ENCODE results near the gene SHROOM2. TPM values are rescaled to one million over a fixed set of nuclear protein-coding genes. Genes with fewer than 3 reads are reported as not detected.

Gene SHROOM2
- total RNA-seq, 1 experiment from 2014 or later: 13.9 TPM

- Histone ChIP-seq H4K20me1 (ENCODE audit: control insufficient read depth, insufficient read depth, insufficient read length) (no peaks in the 10 kb centered on the region), H3K4me1 (ENCODE audit: insufficient read depth, low read length) (peaks cover 30% of the 10 kb centered on the region), H3K23me2 (ENCODE audit: insufficient read length, low read depth, low read length, poor library complexity, severe bottlenecking) (peaks cover 23% of the 10 kb centered on the region), H4K91ac (ENCODE audit: insufficient read length, low read depth, low read length) (no peak overlapping the region), H3K4me2 (ENCODE audit: insufficient read depth, insufficient read length, low read length) (no peak overlapping the region), H3K9ac (ENCODE audit: extremely low read depth, insufficient read length, low read length) (no peak overlapping the region), H2BK5ac (ENCODE audit: insufficient read length, low read length) (no peak overlapping the region), H3K27ac (ENCODE audit: insufficient read length, low read depth, low read length) (no peak overlapping the region), H2BK15ac (ENCODE audit: low read depth, low read length) (no peak overlapping the region), H3K18ac (ENCODE audit: insufficient read length, low read depth, low read length) (no peak overlapping the region), H3K14ac (ENCODE audit: insufficient read depth, low read length) (no peak overlapping the region), H3K4ac (ENCODE audit: low read depth, low read length) (no peak overlapping the region), H3K79me1 (ENCODE audit: insufficient read depth, low read depth, low read length, poor library complexity, severe bottlenecking) (peaks cover 7% of the 10 kb centered on the region), H3K56ac (ENCODE audit: insufficient read length, low read depth, low read length) (no peak overlapping the region), H2BK12ac (ENCODE audit: insufficient read length, low read depth, low read length) (no peak overlapping the region), H2BK120ac (ENCODE audit: low read depth, low read length, poor library complexity, severe bottlenecking) (no peak overlapping the region), H2AFZ (ENCODE audit: low read length) (no peak overlapping the region), H3K27me3 (ENCODE audit: insufficient read depth, low read length) (no peaks in the 10 kb centered on the region), H3K79me2 (ENCODE audit: insufficient read depth, low read length) (peaks cover 27% of the 10 kb centered on the region; the same call in 1 of the 2 replicates), H2AK5ac (ENCODE audit: insufficient read length, low read length) (peak overlapping the region; percentile 36), H3K23ac (ENCODE audit: insufficient read length, low read depth, low read length) (no peak overlapping the region), H4K5ac (ENCODE audit: insufficient read length, low read depth, low read length) (no peak overlapping the region), H3K9me3 (ENCODE audit: control insufficient read depth, low read depth, low read length) (no peaks in the 10 kb centered on the region), H3T11ph (ENCODE audit: low read length) (no peak overlapping the region), H4K8ac (replicated peaks; ENCODE audit: insufficient read length, low read depth, low read length) (no peak overlapping the region), H2BK20ac (ENCODE audit: low read depth, low read length, poor library complexity, severe bottlenecking) (no peak overlapping the region)
- peaks cover 2% of the 10 kb centered on the region; the same call in 1 of the 2 replicates for H3K27me3 Mint-ChIP-seq (ENCODE audit: low read depth)
- DNase-seq: no peak
- WGBS (ENCODE audit: extremely low coverage, insufficient read length, low lambda C conversion rate): no CpG with 5 or more reads among the region's 6 CpGs
- peaks cover 40 to 56% of the 10 kb centered on the region in 2 experiments for H3K4me1 Mint-ChIP-seq
- H3K4me3 Mint-ChIP-seq: no peak overlapping the region
- peaks cover 5 to 16% (median 6%) of the 10 kb centered on the region in 3 experiments; a peak in 6 of 7 replicates for H3K36me3 Mint-ChIP-seq (ENCODE audit: insufficient read depth in 1 of 3, low read depth in 3 of 3)
- peaks cover 23 to 58% of the 10 kb centered on the region in 2 experiments for H3K9me3 Mint-ChIP-seq
- TF ChIP-seq, protein P1, sequence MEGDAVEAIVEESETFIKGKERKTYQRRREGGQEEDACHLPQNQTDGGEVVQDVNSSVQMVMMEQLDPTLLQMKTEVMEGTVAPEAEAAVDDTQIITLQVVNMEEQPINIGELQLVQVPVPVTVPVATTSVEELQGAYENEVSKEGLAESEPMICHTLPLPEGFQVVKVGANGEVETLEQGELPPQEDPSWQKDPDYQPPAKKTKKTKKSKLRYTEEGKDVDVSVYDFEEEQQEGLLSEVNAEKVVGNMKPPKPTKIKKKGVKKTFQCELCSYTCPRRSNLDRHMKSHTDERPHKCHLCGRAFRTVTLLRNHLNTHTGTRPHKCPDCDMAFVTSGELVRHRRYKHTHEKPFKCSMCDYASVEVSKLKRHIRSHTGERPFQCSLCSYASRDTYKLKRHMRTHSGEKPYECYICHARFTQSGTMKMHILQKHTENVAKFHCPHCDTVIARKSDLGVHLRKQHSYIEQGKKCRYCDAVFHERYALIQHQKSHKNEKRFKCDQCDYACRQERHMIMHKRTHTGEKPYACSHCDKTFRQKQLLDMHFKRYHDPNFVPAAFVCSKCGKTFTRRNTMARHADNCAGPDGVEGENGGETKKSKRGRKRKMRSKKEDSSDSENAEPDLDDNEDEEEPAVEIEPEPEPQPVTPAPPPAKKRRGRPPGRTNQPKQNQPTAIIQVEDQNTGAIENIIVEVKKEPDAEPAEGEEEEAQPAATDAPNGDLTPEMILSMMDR (conservative IDR thresholded peaks at IDR 0.05): no peak
- peak overlapping the region in 1 of 3 experiments; percentile 47; a peak in 4 of 7 replicates for H3K27ac Mint-ChIP-seq
These were observed 4.6 kb downstream of the SHROOM2 start for GRCh38 chrX:9790866-9791265.
